ENCODE data around the gene MAP2.

DNA sequence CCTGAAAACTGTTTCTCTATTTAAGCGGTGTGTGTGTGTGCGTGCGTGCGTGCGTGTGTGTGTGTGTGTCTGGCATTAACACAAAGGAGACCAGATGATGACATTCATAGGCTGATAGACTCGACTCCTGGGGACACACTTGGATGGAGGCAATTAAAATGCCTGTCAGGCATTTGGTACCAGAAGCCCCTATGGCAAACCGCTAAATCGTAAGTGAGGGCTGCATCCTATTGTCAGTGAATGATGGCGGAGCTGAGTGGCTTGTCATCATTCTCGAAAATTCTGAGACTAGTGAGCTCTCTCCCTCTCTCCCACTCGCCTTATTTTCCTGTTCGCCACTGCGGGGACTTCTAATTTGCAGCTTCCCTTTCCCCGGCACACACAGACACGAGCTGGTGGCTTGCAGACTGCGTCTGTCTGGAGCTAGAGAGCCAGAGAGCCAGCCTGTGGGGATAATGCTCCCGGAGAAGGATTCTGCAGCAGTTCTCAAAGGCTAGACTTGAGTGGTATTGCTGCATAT lies 155.4 kb downstream of the MAP2 start:
- TF ChIP-seq EZH2 (IDR thresholded peaks at IDR 0.05; ENCODE audit: borderline replicate concordance, low read length): no peak
- TF ChIP-seq, protein P1, sequence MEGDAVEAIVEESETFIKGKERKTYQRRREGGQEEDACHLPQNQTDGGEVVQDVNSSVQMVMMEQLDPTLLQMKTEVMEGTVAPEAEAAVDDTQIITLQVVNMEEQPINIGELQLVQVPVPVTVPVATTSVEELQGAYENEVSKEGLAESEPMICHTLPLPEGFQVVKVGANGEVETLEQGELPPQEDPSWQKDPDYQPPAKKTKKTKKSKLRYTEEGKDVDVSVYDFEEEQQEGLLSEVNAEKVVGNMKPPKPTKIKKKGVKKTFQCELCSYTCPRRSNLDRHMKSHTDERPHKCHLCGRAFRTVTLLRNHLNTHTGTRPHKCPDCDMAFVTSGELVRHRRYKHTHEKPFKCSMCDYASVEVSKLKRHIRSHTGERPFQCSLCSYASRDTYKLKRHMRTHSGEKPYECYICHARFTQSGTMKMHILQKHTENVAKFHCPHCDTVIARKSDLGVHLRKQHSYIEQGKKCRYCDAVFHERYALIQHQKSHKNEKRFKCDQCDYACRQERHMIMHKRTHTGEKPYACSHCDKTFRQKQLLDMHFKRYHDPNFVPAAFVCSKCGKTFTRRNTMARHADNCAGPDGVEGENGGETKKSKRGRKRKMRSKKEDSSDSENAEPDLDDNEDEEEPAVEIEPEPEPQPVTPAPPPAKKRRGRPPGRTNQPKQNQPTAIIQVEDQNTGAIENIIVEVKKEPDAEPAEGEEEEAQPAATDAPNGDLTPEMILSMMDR (conservative IDR thresholded peaks at IDR 0.05 in 1 of 2, IDR thresholded peaks at IDR 0.05 in 1 of 2; ENCODE audit: extremely low read depth in 1 of 2, insufficient read depth in 1 of 2, low read depth in 1 of 2, low read length in 2 of 2): no peak
